ENCODE measurements around the gene WNT9A.

Gene WNT9A

GRCh38 chr1:227924833-227925574 is 22.7 kb downstream of the WNT9A start:
- in situ Hi-C loops (cut with HindIII; ENCODE audit: low sequenced_read_pairs) = no loop called here

- in situ Hi-C loops (cut with HindIII; ENCODE audit: low sequenced_read_pairs) = no loop called here
Observed at GRCh38 chr1:227924168-227924832, 23.4 kb downstream of the WNT9A start.

DNA sequence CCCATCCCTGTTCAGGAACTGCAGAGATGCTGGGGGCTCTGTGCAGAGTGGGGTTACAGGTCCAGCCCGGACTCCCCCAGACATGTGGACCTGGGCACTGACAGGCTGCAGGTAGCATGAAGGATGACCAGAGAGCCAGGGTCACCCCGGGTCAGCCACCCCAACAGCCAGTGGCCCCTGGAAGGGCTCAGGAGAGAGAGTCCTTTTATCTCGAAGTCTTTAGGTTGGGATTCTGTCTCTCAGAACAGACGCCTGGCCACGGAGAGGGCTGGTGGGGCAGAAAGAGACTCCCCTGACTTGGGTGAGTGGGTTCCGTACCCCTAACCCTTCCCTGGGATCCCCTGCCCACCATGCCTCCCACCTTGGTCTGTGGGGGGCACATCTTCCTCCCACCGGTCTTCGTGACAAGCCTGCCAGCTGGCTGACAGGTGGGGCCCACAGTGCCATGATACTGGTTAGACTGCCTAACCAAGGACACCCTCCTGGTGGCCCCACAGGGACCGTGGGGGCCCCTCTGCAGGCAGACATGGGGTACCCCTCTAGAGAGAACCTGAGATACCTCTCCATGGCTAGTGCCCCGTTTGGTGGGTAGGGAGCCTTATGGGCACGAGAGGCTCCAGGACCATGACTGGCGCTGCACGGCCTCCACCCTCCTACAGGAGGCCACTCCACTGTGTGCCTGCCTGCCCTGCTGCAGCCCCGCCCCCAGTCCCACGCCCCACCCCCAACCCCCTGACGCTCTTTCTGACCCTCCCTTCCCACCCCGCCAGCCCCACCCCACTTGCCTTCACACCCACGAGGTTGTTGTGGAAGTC is 24.2 kb downstream of the WNT9A start:
- in situ Hi-C loops (cut with HindIII; ENCODE audit: low sequenced_read_pairs) = no loop called here

DNA sequence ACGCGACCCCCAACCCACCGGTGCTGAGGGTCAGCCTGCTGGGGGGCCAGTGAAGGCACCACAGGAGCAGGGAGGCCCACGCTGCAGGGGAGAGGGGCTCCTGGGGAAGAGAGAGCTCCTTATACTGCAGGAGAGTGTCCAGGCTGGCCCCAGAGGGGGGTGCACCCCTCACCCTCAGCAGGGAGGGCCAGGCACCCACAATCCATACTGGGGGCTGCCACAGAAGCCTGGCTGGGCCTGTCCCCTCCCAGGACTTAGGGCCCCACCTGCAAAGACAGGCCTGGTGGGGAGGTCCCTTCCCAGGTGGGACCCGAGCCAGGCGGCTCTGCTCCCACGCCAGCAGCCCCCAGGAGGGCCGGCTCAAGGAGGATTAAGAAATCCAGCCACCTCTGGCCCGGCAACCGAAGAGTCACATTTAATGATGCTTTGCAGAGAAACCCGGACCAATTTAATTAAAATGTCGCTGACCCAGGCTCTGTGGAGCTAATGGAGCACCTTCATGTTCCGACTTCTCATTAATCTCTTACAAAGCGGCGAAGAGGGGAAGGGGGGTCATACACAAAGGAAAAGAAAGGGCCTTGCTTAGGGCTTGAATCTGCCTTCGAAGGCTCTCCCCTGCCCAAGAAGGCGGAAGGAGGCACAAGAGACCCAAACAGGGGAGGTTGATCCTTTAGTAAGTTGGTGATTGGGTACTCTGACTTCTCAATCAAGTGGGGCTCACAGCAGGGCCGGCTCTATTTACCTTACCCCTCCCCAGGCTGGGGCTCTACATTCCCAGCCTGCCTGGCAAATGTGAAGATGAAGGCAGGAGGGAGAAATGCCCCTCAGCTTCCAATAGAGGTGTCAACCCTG is 25.0 kb downstream of the WNT9A start:
- in situ Hi-C loops (cut with HindIII; ENCODE audit: low sequenced_read_pairs) = no loop called here

DNA sequence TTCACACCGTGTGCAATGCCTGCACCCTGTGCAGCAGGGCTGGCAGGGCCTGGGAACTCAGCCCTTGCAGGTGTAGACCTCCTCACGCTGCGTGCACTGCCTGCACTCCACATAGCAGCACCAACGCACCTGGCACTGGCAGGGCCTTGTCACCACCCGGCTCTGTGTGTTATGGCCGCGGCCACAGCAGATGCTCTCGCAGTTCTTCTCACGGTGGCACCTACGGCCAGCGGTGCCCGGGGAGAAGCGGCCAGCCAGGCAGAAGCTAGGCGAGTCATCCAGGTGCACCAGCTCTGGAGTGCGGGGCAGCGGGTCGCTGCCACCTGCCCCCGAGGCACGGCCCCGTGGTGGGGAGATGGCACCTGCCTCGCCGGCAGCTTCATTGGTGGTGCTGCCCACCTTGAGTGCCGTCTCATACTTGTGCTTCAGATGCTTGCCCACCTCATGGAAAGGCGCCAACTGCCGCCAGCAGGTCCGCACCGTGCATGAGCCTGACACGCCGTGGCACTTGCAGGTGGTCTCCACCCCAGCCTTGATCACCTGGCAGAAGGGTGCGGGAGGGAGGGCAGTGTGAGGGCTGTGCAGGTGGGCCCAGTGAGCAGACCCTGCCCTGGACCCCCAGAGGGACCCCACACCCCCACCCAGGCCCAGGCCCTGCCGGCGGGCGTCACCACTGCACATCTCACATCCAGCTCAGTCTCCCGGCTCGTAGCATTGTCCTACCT is 26.1 kb downstream of the WNT9A start:
- in situ Hi-C loops (cut with HindIII; ENCODE audit: low sequenced_read_pairs) = no loop called here

GRCh38 chr1:227920896-227921295 is 26.8 kb downstream of the WNT9A start:
- in situ Hi-C loops (cut with HindIII; ENCODE audit: low sequenced_read_pairs) = no loop called here

- in situ Hi-C loops (cut with HindIII; ENCODE audit: low sequenced_read_pairs) = no loop called here
Observed at GRCh38 chr1:227920426-227920825, 27.3 kb downstream of the WNT9A start.

DNA sequence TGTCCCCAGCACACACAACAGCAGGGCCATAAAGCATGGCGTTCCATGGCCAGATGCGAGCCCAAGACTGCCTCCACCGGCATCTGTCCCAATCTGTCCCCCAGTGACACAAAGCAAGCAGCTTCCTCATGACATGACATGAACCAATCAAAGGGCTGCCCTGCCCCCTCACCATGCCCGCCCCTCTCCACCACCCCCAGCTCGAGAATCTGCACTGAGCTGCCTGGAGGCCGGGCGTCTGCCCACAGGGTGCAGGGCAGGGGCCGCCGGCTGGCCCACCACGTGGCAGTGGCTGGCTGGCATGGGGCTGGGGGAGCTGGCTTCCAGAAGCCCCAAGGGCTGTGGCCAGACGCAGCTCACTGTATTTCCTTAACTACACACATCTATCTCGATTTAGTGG is 27.8 kb downstream of the WNT9A start:
- in situ Hi-C loops (cut with HindIII; ENCODE audit: low sequenced_read_pairs) = no loop called here

GRCh38 chr1:227918736-227919135 is 29.0 kb downstream of the WNT9A start:
- in situ Hi-C loops (cut with HindIII; ENCODE audit: low sequenced_read_pairs) = no loop called here

- in situ Hi-C loops (cut with HindIII; ENCODE audit: low sequenced_read_pairs) = no loop called here
Observed at GRCh38 chr1:227918083-227918700, 29.5 kb downstream of the WNT9A start.

- in situ Hi-C loops (cut with HindIII; ENCODE audit: low sequenced_read_pairs) = no loop called here
Observed at GRCh38 chr1:227917081-227917950, 30.4 kb downstream of the WNT9A start.

GRCh38 chr1:227916655-227917054 is 31.1 kb downstream of the WNT9A start:
- in situ Hi-C loops (cut with HindIII; ENCODE audit: low sequenced_read_pairs) = no loop called here

DNA sequence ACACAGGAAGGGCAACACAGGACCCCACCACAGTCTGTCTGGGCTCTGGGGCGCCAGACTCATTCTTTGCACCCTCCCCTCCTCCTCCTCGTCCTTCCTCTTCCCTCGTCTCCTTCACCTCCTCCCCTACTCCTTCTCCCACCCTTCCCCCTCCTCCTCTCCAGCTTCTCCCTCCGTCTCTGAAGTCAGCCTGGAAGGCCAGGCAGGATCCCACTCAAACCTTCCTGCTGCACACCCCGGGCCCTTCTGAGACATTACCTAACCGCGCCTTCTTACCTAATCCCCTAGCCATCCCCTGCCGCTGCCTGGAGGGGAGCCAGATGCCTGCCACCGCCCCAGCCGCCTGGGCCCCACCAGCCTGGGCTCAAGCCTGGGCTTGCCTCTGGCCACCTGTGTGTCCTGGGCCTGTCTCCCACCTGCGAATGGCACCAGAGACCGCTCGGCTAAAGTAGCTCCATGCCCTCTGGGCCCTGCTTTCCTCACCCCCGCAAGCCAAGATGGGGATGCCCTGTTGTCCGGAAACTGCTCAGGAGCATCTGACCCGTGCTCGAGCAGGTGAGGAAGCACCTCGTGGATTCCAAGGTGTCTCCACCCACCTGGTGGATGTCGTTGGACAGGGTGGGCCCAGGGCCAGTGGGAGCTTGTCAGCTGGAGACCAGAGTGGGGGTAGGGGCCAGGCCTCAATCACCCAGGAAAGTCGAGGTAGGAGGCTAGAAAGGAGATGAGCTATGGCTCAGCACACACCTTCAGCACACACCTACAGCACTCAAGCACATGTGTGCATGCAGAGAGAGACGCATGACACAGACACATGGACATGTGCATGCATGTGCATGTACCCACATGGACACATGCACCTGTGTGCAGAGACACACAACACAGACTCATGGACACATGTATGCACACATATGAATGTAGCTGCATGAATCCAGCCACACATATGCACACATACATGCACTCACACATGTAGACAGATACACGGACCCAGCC is 31.9 kb downstream of the WNT9A start:
- in situ Hi-C loops (cut with HindIII; ENCODE audit: low sequenced_read_pairs) = no loop called here

DNA sequence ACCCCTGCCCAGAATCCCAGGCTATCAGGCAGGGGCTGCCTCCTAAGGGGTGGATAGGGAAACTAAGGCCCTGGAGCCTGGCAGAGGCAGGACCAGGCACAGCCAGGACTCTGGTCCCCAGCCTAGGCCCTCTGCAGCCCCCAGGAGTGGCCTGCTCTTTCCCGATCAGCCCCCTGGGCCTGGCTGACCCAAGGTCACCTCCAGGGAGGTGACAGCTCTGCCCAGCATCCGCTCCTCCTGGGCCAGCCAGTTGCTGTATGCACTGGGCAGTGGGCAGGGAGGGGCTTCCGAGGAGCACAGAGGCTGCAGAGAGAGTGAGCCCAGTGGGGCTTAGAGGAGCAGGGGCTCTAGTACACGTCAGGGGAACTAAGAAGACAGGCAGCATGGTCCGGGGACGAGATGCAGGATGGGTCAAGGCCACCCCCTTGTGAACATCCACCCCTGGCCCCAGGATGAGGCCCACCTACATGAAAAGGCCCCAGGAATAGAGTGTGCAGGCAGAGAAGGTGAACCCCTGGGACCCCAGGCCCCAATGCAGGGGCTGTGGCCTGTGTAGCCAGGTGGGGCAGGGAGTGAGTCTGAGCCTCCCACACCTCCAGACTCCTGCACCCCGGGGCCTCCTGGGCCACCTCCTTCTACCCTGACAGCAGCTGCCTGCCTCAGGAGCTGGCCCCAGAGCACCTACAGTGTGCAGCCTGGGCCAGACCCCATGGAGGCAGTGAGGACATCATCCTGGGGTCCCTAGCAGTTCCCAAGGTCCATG is 32.8 kb downstream of the WNT9A start:
- in situ Hi-C loops (cut with HindIII; ENCODE audit: low sequenced_read_pairs) = loop anchor here (5.0 kb wide), 1 partner anchor 73 kb away; no protein-coding TSS in a partner anchor

DNA sequence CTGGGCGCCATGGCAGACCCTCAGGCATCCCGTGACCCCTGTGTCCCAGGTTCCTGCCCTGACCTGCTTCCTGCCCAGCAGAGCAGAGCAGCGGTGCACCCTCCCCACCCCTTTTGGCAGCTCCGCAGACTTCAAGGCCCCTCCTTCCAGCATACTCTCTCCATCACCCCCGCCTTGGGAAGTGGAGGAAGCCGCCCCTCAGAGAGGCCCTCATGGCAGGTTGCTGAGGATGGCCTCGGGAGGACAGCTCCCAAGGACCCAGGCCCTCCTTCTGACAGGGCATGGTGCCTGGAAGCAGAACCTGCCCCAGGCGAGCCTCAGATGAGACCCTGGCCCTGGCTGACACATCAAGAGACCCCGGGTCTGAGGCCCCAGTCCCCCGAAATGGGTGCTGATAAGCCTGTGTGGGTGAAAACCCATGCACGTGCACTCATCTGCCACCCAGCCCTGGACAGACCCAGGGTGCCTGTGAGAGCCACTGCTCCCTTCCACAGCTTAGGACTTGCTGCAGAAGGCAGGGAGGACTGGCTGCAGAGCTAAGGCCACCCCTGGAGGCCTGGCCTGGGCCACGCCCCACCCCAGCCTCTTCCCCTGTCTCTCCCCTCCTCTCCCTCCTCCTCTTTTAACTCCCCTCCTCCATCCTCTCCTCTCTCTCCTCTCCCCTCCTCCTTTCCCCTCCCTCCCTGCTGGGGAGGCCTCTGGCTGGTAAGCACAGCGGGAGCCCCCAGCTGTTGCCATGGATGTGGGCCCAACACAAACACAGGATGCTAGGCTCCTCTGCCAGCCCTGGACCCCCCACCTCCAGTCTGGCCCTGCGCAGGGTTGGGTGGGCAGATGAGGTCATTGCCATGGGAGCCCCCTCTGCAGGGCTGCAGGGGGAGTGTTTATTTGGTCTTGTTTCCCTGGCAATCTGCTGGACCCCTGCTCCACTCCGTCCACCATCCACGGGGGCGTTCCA is 33.7 kb downstream of the WNT9A start:
- in situ Hi-C loops (cut with HindIII; ENCODE audit: low sequenced_read_pairs) = loop anchor here (5.0 kb wide), 1 partner anchor 72 kb away; no protein-coding TSS in a partner anchor

DNA sequence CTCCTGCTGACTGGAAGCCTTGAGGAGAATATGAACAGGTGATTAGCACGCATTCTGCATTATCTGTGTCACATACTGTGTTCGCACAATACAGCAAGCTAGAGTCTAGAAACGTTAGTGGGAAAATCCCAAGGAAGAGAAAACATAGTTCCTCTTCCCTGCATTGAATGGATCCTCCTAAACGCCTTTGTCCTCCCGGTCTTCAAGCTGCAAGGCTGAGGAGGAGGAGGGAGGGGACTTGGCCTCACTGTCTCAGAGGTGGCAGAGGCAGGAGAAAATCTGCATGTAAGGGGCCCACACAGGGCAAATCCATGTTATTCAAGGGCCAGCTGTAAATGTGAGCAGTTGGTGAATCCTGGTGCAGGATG is 34.4 kb downstream of the WNT9A start:
- in situ Hi-C loops (cut with HindIII; ENCODE audit: low sequenced_read_pairs) = loop anchor here (5.0 kb wide), 1 partner anchor 71 kb away; no protein-coding TSS in a partner anchor

Data from endothelial cell of hepatic sinusoid (primary cell).